HCT116 (cell line): ENCODE results near the gene SGSH.

Experiments used
- CBX3 ChIP-seq: IDR thresholded peaks from 2 replicates; pipeline ENCODE4 v1.6.1; 2012; ENCODE audit warnings: low read depth
- EZH2 ChIP-seq: fragments of 200-600 bp; sonication (generic); IDR thresholded peaks from 2 replicates; pipeline ENCODE4 v1.6.1; 2017; ENCODE audit warnings: antibody characterized with exemption, mixed run types
- JUND ChIP-seq: IDR thresholded peaks from 2 replicates; pipeline ENCODE4 v1.6.1; 2012
- MAX ChIP-seq: IDR thresholded peaks from 2 replicates; pipeline ENCODE4 v1.6.1; 2012
- POLR2A ChIP-seq: IDR thresholded peaks from 2 replicates; pipeline ENCODE4 v1.7.0; 2011; ENCODE audit warnings: borderline replicate concordance; ENCODE audit not compliant: insufficient read depth, insufficient read length; ENCODE audit errors: extremely low read depth
- SRF ChIP-seq: IDR thresholded peaks from 2 replicates; pipeline ENCODE4 v1.6.1; 2012; ENCODE audit warnings: low read depth
- TCF7L2 ChIP-seq: IDR thresholded peaks from 2 replicates; pipeline ENCODE4 v1.7.0; 2011; ENCODE audit warnings: borderline replicate concordance, inconsistent platforms; ENCODE audit not compliant: insufficient read depth, insufficient read length; ENCODE audit errors: extremely low read depth
- YY1 ChIP-seq: IDR thresholded peaks from 2 replicates; pipeline ENCODE4 v1.6.1; 2011; ENCODE audit warnings: low read length, low read depth, moderate library complexity, mild to moderate bottlenecking; ENCODE audit not compliant: insufficient replicate concordance; ENCODE audit errors: extremely low read depth
- ZFX ChIP-seq: fragments of 450-650 bp; IDR thresholded peaks from 2 replicates; pipeline ENCODE4 v1.6.1; 2017
- ZNF274 ChIP-seq: fragments of 200-500 bp; sonication (Bioruptor generic); IDR thresholded peaks from 2 replicates; pipeline ENCODE4 v1.6.1; 2014; ENCODE audit warnings: mild to moderate bottlenecking, low read depth, low read length, inconsistent platforms
- TF ChIP-seq, protein P1 (sequence below), 3 experiments: fragments of 200-600 bp in 1 of 3; sonication (generic) in 1 of 3; IDR thresholded peaks in 2 of 3; conservative IDR thresholded peaks in 1 of 3; 2 replicates each; pipeline ENCODE4 v1.5.1; 2012 to 2017; ENCODE audit warnings: low read depth in 2 of 3, low read length in 2 of 3, antibody characterized with exemption in 1 of 3, borderline replicate concordance in 1 of 3, control low read depth in 1 of 3, mild to moderate bottlenecking in 1 of 3, mixed read lengths in 1 of 3, mixed run types in 1 of 3, moderate library complexity in 1 of 3; ENCODE audit not compliant: insufficient read depth in 1 of 3
- TF ChIP-seq, protein P2 (sequence below): IDR thresholded peaks from 2 replicates; pipeline ENCODE4 v1.6.1; 2012; ENCODE audit warnings: low read depth

DNA sequence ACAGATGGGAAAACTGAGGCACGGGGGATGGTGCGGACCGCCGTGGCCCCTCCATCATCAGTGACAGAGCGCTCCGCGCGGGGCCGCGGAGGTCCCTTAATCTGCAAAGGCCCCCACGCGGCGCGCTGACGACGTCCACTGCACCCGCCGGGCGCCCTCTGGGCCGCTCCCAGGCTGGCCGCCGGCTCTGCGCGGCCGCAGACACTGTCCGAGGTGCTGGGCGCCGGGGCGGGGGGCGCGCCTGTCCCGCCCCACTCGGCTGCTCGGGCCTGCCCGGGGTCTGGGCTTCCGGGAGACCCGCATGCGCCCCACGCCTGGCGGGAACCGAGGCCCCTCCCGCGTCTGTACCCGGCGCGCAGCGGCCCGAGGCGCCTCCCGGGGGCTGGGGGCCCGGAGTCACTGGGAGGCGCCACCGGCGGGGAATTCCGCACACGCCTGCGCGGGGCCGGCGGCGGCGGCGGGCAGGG lies 40.0 kb upstream of the SGSH start:
- TF ChIP-seq SRF (no peak), TCF7L2 (peak; percentile 23), EZH2 (no peak), POLR2A (peak; percentile 11), YY1 (no peak), ZFX (peak; percentile 30; the same call in 1 of the 2 replicates), CBX3 (no peak), JUND (no peak), MAX (peak; percentile 64), ZNF274 (no peak)
- TF ChIP-seq, protein P1, sequence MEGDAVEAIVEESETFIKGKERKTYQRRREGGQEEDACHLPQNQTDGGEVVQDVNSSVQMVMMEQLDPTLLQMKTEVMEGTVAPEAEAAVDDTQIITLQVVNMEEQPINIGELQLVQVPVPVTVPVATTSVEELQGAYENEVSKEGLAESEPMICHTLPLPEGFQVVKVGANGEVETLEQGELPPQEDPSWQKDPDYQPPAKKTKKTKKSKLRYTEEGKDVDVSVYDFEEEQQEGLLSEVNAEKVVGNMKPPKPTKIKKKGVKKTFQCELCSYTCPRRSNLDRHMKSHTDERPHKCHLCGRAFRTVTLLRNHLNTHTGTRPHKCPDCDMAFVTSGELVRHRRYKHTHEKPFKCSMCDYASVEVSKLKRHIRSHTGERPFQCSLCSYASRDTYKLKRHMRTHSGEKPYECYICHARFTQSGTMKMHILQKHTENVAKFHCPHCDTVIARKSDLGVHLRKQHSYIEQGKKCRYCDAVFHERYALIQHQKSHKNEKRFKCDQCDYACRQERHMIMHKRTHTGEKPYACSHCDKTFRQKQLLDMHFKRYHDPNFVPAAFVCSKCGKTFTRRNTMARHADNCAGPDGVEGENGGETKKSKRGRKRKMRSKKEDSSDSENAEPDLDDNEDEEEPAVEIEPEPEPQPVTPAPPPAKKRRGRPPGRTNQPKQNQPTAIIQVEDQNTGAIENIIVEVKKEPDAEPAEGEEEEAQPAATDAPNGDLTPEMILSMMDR (IDR thresholded peaks at IDR 0.05 in 2 of 3, conservative IDR thresholded peaks at IDR 0.05 in 1 of 3; ENCODE audit: borderline replicate concordance in 1 of 3, insufficient read depth in 1 of 3, low read depth in 2 of 3, low read length in 2 of 3): no peak
- TF ChIP-seq, protein P2, sequence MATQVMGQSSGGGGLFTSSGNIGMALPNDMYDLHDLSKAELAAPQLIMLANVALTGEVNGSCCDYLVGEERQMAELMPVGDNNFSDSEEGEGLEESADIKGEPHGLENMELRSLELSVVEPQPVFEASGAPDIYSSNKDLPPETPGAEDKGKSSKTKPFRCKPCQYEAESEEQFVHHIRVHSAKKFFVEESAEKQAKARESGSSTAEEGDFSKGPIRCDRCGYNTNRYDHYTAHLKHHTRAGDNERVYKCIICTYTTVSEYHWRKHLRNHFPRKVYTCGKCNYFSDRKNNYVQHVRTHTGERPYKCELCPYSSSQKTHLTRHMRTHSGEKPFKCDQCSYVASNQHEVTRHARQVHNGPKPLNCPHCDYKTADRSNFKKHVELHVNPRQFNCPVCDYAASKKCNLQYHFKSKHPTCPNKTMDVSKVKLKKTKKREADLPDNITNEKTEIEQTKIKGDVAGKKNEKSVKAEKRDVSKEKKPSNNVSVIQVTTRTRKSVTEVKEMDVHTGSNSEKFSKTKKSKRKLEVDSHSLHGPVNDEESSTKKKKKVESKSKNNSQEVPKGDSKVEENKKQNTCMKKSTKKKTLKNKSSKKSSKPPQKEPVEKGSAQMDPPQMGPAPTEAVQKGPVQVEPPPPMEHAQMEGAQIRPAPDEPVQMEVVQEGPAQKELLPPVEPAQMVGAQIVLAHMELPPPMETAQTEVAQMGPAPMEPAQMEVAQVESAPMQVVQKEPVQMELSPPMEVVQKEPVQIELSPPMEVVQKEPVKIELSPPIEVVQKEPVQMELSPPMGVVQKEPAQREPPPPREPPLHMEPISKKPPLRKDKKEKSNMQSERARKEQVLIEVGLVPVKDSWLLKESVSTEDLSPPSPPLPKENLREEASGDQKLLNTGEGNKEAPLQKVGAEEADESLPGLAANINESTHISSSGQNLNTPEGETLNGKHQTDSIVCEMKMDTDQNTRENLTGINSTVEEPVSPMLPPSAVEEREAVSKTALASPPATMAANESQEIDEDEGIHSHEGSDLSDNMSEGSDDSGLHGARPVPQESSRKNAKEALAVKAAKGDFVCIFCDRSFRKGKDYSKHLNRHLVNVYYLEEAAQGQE: no peak; the same call in 1 of the 2 replicates
